ENCODE results near the gene FGD6.
"Not testable (repeated sequence)": the region's sequence is repeated elsewhere in the genome, so short reads cannot be mapped to it uniquely, and the experiment has no call there.

FGD6 gene

GRCh38 chr12:95237315-95237714 is 20.0 kb upstream of the FGD6 start:
- Histone ChIP-seq H3K4me3 (no peak overlapping the region), H4K20me1 (peaks cover 68% of the 10 kb centered on the region), H3K9ac (no peak overlapping the region), H3K27ac (no peak overlapping the region), H3K4me1 (peaks cover 7% of the 10 kb centered on the region), H3K4me2 (no peak overlapping the region), H3K36me3 (peaks cover 66% of the 10 kb centered on the region), H3K27me3 (no peaks in the 10 kb centered on the region), H3K9me3 (peaks cover 57% of the 10 kb centered on the region)
- no peak for TF ChIP-seq Cebpa-rat (IDR thresholded peaks at IDR 0.05)

DNA sequence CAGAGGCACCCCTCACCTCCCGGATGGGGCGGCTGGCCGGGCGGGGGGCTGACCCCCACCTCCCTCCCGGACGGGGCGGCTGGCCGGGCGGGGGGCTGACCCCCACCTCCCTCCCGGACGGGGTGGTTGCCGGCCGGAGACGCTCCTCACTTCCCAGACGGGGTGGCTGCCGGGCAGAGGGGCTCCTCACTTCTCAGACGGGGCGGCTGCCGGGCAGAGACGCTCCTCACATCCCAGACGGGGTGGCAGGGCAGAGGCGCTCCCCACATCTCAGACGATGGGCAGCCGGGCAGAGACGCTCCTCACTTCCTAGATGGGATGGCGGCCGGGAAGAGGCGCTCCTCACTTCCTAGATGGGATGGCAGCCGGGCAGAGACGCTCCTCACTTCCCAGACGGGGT is 18.4 kb upstream of the FGD6 start:
- H3K4me3 ChIP-seq, H3K9ac ChIP-seq, H3K27ac ChIP-seq, H3K4me2 ChIP-seq, H3K4me1 ChIP-seq, H3K27me3 ChIP-seq: not testable (repeated sequence)
- H3K36me3 ChIP-seq: peaks cover 51% of the 10 kb centered on the region
- peaks cover 68% of the 10 kb centered on the region for H4K20me1 ChIP-seq
- H3K9me3 ChIP-seq: peaks cover 57% of the 10 kb centered on the region

- H3K4me3 ChIP-seq: peak overlapping the region; percentile 31; the same call in 1 of the 2 replicates
- not testable (repeated sequence) for H3K27me3 ChIP-seq, H3K4me1 ChIP-seq, H3K4me2 ChIP-seq, H3K27ac ChIP-seq, H3K9ac ChIP-seq
- H3K9me3 ChIP-seq: peaks cover 47% of the 10 kb centered on the region
- H3K36me3 ChIP-seq: peaks cover 46% of the 10 kb centered on the region
- H4K20me1 ChIP-seq: peaks cover 68% of the 10 kb centered on the region
These were observed 16.9 kb upstream of the FGD6 start for GRCh38 chr12:95234187-95234586.

- no peak overlapping the region for H3K4me2 ChIP-seq
- H3K36me3 ChIP-seq: peaks cover 37% of the 10 kb centered on the region
- H3K9ac ChIP-seq: no peak overlapping the region
- H3K4me1 ChIP-seq: peaks cover 6% of the 10 kb centered on the region; the same call in 1 of the 2 replicates
- H3K27ac ChIP-seq: no peak overlapping the region
- H3K4me3 ChIP-seq: no peak overlapping the region
- no peak for TF ChIP-seq Cebpa-rat (IDR thresholded peaks at IDR 0.05)
- peaks cover 27% of the 10 kb centered on the region for H3K9me3 ChIP-seq
- no peaks in the 10 kb centered on the region for H3K27me3 ChIP-seq
- H4K20me1 ChIP-seq: peaks cover 74% of the 10 kb centered on the region
These were observed 13.9 kb upstream of the FGD6 start for GRCh38 chr12:95231190-95231589.

DNA sequence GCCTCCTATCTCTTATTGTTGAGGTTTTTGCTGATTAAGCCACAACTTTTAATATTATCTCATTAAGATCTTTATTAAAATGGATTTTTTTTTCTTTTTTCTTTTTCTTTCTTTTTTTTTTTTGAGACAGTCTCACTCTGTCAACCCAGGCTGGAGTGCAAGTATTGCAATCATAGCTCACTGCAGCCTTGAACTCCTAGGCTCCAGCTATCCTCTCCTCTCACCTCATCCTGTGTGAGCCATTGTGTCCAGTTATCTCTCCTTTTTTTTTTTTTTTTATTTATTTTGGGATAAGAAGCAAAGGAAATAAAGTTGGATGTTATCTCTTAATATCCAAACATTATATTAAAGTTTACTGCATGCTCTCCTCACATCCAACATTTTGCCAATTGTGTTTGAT is 13.0 kb upstream of the FGD6 start:
- Histone ChIP-seq H3K9me3 (peaks cover 19% of the 10 kb centered on the region), H3K36me3 (peaks cover 42% of the 10 kb centered on the region), H3K9ac (no peak overlapping the region), H3K4me2 (no peak overlapping the region), H3K4me3 (no peak overlapping the region), H3K27ac (no peak overlapping the region), H4K20me1 (peaks cover 83% of the 10 kb centered on the region), H3K27me3 (no peaks in the 10 kb centered on the region), H3K4me1 (peaks cover 6% of the 10 kb centered on the region; the same call in 1 of the 2 replicates)
- no peak for TF ChIP-seq Cebpa-rat (IDR thresholded peaks at IDR 0.05)

DNA sequence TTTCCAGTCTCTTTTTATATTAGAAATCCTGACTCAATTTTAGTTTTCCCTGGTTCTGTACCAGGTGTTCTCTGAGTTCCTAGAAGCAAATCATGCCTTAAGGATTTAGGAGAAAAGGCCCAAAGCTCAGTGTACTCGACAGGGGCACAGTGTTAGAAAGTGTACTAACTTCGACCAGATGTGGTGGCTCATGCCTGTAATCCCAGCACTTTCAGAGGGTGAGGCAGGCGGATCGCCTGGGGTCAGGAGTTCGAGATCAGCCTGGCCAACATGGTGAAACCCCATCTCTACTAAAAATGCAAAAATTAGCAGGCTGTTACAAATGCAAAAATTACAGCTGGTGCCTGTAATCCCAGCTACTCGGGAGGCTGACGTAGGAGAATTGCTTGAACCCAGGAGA is 12.4 kb upstream of the FGD6 start:
- Histone ChIP-seq H3K9me3 (peaks cover 18% of the 10 kb centered on the region), H4K20me1 (peaks cover 89% of the 10 kb centered on the region), H3K4me3 (no peak overlapping the region), H3K27me3 (no peaks in the 10 kb centered on the region), H3K4me1 (peaks cover 6% of the 10 kb centered on the region; the same call in 1 of the 2 replicates), H3K4me2 (no peak overlapping the region), H3K9ac (no peak overlapping the region), H3K36me3 (peaks cover 49% of the 10 kb centered on the region), H3K27ac (no peak overlapping the region)
- TF ChIP-seq Cebpa-rat (IDR thresholded peaks at IDR 0.05): no peak

DNA sequence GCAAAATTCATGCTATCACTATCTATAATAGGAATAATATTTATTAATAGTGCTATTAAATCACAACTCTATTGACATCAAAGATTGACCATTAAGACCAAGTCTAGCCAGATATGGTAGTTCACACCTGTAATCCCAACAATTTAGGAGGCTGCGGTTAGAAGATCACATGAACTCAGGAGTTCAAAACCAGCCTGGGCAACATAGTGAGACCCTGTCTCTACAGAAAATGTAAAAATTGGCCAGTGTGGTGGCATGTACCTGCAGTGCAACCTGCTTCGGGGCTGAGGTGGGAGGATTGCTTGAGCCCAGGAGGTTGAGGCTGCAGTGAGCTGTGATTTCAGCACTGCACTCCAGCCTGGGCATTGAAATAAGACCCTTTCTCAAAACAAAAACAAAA is 11.3 kb upstream of the FGD6 start:
- Histone ChIP-seq H4K20me1 (peaks cover 99% of the 10 kb centered on the region), H3K27ac (no peak overlapping the region)
- no peak for TF ChIP-seq Cebpa-rat (IDR thresholded peaks at IDR 0.05)

DNA sequence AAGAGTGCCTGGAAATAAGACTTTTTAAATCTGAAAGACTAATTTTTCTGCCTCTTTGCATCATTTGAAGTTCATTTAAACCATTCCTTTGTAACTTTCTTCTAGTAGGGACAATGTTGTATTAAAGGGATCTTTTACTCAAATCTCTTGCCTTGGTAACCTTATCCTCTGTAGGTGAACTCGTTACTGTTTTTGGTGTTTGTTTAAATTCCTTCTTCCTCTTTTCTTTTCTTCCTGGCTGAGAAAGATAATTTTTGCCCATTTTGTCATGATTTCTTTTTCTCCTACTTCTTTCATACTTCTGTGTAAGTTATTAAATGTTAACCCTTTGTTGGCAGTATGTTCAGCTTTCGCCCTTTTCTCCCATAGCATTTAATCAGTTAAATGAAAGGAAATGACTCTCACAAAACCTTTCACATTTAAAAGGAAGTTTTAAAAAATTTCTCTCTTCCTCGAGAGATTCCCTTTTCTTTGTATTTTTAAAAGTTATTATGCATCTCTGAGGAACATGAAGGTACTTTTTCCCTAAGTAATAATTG is 10.6 kb upstream of the FGD6 start:
- Histone ChIP-seq H3K4me1 (peaks cover 6% of the 10 kb centered on the region; the same call in 1 of the 2 replicates), H3K27ac (no peak overlapping the region), H3K9ac (no peak overlapping the region), H3K9me3 (peaks cover 7% of the 10 kb centered on the region; the same call in 1 of the 2 replicates), H3K27me3 (no peaks in the 10 kb centered on the region), H3K4me2 (no peak overlapping the region), H3K36me3 (peaks cover 42% of the 10 kb centered on the region), H4K20me1 (peaks cover 99% of the 10 kb centered on the region), H3K4me3 (no peak overlapping the region)
- no peak for TF ChIP-seq Cebpa-rat (IDR thresholded peaks at IDR 0.05)

More for the DNA sequence above, 11.3 kb upstream of the FGD6 start:
- Histone ChIP-seq H3K9me3 (peaks cover 13% of the 10 kb centered on the region; the same call in 1 of the 2 replicates), H3K4me1 (peaks cover 6% of the 10 kb centered on the region; the same call in 1 of the 2 replicates), H3K4me3 (no peak overlapping the region), H3K9ac (no peak overlapping the region), H3K36me3 (peaks cover 48% of the 10 kb centered on the region), H3K27me3 (no peaks in the 10 kb centered on the region), H3K4me2 (no peak overlapping the region)

DNA sequence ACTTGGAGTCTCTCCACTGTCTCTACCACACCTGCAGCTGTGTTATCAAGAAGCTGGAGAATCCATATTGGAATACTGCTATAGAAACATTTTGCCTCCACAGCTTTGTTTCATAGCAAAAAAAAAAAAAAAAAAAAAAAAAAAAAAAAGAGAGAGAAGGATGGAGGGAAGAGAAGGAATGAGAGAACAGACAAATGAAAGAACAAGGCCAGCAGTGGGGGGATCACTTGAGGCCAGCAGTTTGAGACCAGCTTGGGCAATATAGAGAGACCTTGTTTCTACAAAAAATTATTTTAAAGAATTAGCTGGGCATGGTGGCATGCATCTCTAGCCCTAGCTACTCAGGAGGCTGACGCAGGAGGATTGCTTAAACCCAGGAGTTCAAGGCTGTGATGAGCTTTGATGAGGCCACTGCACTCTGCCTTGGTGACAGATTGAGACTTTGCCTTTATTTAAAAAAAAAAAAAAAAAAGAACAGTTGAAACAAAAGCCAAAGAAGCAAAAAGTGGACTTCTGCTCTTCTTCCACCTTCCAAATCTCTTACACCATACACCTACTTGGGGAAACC is 8.5 kb upstream of the FGD6 start:
- no peak for TF ChIP-seq Cebpa-rat (IDR thresholded peaks at IDR 0.05)
- Histone ChIP-seq H3K4me3 (no peak overlapping the region), H3K9ac (no peak overlapping the region), H3K9me3 (0 out of 2 replicates have a peak, but pooled peaks cover 3% of the 10 kb centered on the region), H3K27me3 (no peaks in the 10 kb centered on the region), H3K27ac (no peak overlapping the region), H3K4me2 (no peak overlapping the region), H3K4me1 (peaks cover 6% of the 10 kb centered on the region; the same call in 1 of the 2 replicates), H4K20me1 (peaks cover 99% of the 10 kb centered on the region), H3K36me3 (peaks cover 41% of the 10 kb centered on the region)

GRCh38 chr12:95224202-95225170 is 7.2 kb upstream of the FGD6 start:
- no peak for TF ChIP-seq Cebpa-rat (IDR thresholded peaks at IDR 0.05)
- 0 out of 2 replicates have a peak, but pooled peaks cover 3% of the 10 kb centered on the region for H3K9me3 ChIP-seq
- peaks cover 41% of the 10 kb centered on the region for H3K36me3 ChIP-seq
- peaks cover 97% of the 10 kb centered on the region for H4K20me1 ChIP-seq
- H3K4me2 ChIP-seq: no peak overlapping the region
- H3K4me3 ChIP-seq: no peak overlapping the region
- H3K27ac ChIP-seq: no peak overlapping the region
- no peaks in the 10 kb centered on the region for H3K27me3 ChIP-seq
- peaks cover 14% of the 10 kb centered on the region for H3K4me1 ChIP-seq
- no peak overlapping the region for H3K9ac ChIP-seq

Measured in BLaER1 (cell line).